GM19324 (cell line): ENCODE results near the gene GNAI2.
A peak's percentile ranks its signal among the peaks of the same experiment; 100 is the strongest.

Source experiments
- ATAC-seq: cut with Tn5 transposase; IDR thresholded peaks from one replicate; pipeline ENCODE4 v1.9.1; 2021; ENCODE audit warnings: mild to moderate bottlenecking, moderate library complexity; ENCODE audit not compliant: unreplicated experiment, low FRiP score

The GNAI2 gene

DNA sequence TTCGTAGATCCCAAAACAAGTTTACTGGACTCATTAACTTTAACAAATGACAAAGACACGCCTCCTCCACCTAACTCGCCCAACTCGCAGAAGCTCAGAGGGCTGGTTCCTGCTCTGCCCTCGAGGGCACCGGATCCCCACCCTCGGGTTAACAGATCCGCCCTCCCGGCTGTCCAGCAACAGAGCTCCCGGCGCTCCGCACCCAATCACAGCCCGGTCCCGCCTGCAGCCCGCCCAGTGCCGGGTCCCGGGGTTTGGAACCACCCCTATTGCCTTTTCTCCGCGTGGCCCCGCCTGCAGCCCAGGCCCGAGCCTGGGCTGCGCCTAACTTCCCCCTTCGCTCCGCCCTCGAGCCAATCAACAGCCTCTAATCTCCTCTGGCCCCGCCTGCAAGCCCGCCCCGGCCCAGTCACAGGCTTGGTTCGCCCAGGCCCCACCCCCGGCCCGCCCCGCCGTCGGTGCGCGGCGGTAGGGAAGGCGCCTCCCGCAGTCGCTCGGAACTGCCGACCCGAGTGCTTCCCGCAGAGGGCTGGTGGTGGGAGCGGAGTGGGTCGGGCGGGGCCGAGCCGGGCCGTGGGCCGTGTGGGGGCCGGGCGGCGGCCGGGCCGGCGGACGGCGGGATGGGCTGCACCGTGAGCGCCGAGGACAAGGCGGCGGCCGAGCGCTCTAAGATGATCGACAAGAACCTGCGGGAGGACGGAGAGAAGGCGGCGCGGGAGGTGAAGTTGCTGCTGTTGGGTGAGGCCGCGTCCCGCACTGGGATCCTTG lies at the start of gene GNAI2:
Gene GNAI2, plus strand, starts transcription at position 489 of the 768 bp plus-strand sequence. Its CDS starts 132 bp downstream, at position 621.
- ATAC-seq: peak; percentile 97

DNA sequence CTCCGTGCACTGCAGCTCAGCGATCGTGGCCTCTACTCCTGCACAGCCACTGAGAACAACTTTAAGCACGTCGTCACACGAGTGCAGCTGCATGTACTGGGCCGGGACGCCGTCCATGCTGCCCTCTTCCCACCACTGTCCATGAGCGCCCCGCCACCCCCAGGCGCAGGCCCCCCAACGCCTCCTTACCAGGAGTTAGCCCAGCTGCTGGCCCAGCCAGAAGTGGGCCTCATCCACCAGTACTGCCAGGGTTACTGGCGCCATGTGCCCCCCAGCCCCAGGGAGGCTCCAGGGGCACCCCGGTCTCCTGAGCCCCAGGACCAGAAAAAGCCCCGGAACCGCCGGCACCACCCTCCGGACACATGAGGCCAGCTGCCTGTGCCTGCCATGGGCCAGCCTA lies 48.3 kb upstream of the GNAI2 start:
- ATAC-seq: no peak

DNA sequence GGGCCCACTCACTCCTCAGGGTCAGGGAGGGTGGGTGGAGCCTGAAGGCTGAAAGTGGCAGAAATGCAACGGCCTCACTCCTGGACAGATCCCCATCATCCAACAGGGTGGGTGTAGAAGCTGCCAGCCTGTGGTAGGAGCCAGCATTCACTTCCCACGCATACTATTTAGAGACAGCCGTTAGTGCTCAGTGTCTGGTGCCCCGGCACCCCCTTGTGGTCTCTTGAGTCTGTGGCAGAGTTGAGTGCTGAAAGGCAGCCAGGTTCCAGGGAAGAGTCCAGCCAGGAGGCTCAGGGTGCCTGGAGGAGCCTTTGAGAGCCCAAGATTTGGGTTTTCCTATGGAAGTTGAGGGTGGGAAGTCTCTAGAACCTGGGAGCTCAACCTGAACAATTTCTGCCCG lies 46.7 kb upstream of the GNAI2 start:
- no peak for ATAC-seq

DNA sequence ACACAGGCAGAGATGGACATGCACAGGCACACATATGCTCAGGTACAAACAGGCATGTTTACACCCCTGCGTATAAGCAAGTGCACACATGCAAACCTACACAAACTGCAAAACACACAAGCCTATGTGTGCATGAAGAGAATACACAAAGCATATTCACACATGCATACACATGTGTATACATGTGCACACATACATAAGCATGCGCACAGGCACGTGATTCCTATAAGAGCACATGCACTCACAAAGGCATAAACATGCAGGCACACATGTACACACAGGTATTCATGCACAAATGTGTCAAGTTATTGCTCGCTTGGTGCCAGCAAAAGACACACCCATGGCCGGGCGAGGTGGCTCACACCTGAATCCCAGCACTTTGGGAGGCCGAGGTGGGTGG lies 46.0 kb upstream of the GNAI2 start:
- ATAC-seq: no peak

DNA sequence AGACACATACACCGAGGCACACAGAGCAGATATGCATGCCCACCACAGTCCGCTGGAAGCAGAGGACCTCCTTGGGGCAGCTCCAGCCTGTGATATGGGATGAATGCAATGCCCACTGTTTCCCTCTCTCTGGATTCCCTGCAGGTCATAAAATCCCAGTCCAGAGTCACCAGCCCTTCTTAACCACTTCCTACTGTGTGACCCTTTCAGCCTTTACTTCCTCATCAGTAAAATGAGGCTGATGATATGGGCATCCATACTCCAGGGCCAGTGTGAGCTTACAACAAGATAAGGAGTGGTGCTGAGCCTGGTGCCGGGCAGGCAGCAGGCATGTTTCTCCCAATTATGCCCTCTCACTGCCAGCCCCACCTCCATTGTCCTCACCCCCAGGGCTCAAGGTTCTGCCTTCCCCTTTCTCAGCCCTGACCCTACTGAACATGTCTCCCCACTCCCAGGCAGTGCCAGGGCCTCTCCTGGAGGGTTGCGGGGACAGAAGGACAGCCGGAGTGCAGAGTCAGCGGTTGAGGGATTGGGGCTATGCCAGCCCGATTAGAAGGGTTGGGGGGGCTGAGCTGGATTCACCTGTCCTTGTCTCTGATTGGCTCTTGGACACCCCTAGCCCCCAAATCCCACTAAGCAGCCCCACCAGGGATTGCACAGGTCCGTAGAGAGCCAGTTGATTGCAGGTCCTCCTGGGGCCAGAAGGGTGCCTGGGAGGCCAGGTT lies 44.9 kb upstream of the GNAI2 start, which contains the start of gene GNAT1:
Gene GNAT1, plus strand, starts transcription at position 675 of the 725 bp plus-strand sequence. CDS start 116 bp downstream, outside the sequence.
- ATAC-seq: no peak

DNA sequence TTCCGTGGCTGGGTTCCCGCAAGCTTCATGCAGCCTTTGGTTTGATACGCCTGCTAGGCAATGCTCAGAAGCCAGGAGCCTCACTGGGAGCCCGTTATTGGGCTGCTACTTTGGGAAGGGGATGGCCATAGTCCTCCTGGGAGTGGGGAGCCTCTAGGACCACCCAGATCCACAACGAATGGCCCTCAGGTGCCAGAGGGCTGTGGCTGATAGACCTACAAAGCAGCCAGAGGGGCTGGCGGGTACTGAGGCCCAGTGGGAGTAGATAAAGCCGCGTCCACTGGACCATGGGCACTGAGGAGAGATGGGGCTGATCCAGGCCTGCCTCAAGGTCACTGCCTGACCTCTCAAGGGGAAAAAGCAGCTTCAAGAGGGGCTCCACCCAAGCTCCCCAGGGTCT lies 43.9 kb upstream of the GNAI2 start:
- no peak for ATAC-seq

DNA sequence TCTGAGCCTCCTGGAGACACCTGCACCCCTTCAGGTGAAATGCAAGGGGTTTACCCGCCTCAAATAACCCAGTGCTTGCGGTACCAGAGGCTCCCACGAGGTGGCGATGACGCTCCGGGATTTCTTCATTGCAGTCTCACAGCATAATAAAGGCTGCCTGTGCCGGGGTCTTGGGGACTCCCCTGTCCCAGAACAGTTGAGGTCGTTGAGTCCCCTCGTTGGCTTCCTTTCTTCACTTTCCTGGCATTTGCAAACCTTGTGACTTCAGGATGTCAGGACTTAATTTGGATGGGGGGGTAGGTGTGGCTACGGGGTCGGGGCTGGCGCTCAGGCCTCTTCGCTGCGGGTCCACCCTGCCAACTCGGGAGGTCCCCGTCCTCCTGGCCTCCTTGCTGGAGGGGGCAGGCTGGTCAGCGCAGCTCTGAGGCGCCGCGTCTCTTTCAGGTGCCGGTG lies 43.3 kb upstream of the GNAI2 start:
- ATAC-seq: no peak

DNA sequence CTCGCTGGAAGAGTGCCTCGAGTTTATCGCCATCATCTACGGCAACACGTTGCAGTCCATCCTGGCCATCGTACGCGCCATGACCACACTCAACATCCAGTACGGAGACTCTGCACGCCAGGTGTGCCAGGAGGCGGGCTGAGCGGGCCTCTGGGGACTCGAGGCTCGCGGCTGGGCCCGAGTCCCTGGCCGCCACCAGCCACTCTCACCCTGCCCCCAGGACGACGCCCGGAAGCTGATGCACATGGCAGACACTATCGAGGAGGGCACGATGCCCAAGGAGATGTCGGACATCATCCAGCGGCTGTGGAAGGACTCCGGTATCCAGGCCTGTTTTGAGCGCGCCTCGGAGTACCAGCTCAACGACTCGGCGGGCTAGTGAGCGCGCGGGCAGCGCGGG lies 42.7 kb upstream of the GNAI2 start:
- ATAC-seq: no peak

DNA sequence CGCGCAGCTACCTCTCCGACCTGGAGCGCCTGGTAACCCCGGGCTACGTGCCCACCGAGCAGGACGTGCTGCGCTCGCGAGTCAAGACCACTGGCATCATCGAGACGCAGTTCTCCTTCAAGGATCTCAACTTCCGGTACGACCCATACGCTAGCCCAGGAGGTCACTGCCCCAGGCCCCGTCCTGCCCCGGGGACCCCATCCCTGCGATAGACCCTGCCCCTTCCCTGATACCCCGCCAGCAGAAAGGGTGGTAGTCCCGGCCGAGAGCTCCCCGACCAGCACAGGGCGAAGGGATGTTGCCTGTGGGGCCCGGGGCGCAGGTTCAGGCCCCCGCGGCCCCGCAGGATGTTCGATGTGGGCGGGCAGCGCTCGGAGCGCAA lies 42.3 kb upstream of the GNAI2 start:
- ATAC-seq: no peak

DNA sequence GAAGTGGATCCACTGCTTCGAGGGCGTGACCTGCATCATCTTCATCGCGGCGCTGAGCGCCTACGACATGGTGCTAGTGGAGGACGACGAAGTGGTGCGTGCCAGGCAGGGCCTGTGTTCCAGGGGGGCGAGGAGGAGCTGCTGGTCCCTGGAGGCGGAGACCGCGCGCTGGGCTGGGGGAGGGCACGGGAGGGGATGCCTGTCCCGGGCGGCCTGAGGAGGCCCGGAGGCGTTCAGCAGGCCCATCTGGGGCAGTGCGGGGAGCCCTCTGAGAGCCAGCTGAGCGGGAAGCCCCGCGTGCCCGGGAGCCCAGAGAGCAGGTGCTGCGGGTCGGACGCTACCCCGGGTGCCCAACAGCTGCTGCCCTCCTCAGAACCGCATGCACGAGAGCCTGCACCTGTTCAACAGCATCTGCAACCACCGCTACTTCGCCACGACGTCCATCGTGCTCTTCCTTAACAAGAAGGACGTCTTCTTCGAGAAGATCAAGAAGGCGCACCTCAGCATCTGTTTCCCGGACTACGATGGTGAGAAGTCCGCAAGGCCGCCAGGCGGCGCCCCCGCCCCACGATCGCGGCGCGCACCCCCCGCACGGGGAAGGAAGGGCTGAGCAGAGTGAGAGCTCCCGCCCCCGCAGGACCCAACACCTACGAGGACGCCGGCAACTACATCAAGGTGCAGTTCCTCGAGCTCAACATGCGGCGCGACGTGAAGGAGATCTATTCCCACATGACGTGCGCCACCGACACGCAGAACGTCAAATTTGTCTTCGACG lies 41.7 kb upstream of the GNAI2 start:
- no peak for ATAC-seq

DNA sequence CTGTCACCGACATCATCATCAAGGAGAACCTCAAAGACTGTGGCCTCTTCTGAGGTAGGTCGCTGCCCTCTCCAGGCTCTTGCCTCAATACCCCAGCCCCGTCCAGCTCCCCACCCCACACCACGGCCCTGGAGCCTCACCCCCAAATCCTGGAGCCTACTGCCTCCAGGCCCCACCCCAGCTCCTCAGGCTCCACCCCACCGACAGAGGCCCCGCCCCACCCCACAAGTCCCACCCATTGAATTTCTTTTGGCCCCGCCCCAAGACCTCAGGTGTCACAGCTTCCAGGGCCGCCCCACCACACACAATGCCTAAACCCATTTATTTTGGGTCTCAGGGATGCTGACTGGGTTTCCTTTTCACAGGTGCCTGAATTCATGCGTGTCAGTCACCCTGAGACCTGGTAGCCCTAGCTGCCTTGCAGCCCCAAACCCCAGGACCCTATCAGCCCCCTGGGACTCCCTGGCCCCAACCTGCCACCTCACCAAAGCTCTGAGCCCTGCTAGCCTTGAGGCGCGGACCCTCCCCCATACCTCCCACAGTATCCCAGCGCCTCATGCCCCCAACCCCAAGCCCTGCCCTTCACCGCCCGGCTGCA lies 41.0 kb upstream of the GNAI2 start:
- ATAC-seq: no peak

DNA sequence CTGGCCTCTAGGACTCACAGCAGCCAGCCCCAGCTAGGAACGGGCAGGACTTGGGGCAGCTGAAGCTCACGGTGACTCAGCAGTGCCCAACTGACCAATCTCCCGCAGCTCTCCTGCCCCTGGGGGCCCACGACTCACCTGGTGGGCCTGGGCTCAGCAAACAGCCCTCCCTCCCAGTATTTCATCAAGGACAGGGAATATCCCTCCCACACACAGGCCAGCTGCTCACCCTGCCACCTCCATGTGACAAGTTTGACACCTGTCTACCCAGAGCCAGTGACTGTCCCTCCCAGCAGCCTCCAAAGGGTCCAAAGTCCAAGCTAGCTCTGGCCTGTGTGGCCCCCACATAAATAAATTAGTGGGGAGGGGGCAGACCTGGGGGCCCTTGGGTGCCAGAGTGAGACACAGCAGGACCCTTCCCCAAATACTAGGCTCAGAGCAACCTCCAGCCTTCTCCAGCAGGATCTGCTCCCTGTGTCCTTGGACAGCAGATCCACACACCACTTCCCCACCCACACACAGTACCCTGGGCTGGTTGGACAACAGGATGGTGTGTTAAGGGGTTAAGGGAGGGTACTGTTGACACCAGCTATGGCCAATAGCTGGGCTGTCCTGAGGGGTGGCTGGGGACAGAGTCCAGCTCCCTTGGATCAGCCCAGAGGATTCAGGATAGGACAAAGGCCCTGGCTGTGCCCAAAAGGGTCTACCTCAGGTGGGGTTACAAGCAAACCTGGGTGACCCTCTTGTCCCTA lies 40.3 kb upstream of the GNAI2 start:
- no peak for ATAC-seq

DNA sequence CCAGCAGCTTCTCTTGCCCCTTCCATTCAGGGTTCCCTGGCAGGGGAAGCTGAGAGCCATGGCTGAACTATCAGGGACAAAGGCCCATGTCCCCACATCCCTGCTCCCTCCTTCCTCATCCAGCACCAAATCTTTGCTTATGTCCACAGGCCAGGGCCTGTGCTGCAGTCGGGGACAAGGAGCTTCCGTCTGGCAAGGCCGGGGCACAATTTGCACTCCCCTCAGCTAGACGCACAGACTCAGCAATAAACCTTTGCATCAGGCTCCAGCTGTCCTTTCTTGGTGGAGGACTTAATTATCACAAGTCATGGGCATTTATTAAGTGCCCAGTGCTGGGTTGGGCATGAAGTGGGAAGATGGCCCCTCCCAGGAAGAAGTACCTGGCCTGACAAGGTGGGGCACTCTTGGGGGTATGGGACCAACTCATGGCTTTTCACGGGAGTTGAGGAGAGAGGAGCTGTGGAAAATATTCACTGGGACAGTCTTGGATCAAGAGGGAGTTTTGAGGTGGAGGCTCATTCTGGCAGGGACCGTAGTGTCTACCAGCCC lies 39.7 kb upstream of the GNAI2 start:
- no peak for ATAC-seq

DNA sequence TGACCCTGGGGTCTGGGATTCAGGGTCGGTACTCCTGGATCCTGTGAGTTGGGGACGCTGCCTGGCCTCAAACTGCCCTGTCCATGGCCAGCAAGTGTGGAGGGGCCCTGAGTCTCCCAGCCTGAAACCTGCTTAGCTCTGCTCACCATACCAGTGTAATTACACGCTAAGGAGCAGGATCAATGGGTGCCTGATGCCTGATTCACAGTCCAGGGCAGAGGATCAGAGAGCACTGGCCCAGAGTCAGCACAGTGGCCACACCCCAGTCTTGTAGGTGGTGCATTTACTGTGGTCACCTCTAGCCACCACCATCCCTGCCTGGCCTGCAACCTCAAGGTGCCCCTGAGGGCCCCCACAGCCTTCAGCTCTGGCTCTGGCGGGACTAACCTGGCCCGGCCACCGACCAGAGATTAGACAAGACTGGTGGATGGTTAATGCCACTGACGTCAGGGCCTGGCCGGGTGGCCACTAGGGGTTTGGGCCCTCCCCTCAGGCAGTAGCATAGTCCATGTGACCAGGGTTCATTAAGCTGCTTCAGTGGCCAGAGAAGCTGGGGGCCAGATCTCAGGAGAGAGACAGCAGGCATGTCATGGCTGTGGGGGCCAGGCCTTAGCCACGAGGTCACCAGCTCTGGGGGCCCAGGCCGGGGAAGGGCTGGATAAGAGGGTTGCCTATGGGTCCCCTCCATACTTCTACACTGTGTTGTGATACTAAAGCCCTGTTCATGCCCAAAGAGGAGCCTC lies 34.3 kb upstream of the GNAI2 start:
- ATAC-seq: no peak

DNA sequence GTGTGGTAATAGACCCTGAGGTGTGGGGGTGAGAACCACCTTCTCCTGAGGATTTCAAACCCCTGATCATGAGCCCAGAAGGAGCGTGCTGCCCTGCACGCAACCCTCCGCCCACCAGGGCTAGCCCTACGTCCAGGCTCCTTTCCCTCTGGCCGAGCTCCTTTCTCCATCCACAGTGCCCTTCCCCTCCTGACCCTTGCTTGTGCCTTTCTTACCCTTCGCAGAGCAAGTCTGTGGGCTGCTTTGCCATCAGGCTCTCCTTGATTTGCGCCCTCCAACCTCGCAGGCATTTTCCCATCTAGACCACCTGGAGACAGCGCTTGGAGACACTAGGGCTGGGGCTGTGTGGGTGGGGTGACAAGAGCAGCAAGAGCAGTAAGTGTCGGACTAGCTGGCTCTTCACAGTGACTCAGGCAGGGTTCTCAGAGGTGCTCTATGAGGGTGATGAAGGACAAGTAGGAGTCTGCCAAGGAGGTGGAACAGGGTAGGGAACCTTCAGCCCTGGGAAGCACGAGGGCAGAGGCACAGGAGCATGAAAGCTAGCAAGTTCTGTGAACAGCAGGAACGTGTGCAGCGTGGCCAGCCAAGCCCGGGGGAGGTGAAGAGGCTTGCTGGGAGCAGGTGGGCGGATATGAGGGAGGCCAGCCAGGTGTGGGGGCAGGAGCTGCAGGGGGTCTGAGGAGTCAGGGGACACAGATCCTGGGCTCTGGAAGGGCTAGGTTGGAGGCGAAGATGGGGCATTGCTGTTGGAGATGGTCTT lies 33.5 kb upstream of the GNAI2 start:
- ATAC-seq: no peak

DNA sequence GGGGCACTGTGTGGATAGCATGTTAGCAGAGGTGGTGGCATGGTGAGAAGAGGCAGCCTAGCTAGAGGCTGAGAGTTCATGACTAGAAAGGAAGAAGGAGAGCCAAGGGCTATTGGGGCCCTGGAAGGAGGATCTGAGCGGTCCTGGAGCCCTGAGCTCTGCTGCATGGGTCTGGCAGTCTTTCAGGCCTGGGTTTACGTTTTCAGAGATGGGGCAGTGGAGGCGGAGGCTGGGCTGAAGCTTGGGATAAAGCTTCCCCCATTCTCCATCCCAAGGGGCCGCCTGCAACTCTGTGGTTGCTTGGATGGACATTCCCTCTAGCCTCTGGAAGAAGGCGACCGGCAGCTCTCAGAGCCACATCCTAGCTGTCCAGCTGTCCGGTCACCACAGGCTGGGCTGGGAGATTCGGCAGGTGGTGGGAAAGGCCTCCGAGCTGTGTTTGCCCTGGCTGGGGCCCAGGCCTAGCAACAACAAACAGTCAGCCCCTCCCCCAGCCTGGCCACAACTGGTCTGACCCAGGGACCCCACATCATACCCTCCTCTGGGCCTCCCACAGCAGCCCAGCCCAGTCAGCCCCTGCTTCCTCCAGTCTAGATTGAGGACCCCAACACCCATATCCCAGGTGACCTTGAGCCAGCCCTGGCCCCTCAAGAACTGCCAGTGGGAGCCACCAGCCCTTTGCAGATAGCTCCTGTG lies 32.7 kb upstream of the GNAI2 start:
- ATAC-seq: no peak
